ENCODE data around the gene C18orf54.

DNA sequence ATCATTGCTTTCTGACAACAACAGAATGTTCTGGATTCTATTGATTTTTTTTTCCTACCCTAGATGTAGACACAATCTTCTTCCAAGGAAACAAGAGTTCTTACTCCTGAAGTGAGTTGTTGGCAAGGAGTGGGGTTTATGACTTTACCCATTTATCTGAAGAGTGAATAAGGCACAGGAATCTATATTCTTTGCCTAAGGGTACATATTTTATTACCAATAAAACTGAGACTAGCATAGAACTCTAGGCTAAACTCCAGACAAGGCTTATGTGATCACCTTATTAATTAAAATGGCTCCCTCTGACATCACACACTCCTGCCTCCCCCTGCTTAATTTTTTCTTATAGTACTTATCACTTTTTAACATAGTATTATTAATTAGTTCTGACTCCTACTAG, 47.6 kb downstream of the C18orf54 start:
- TF ChIP-seq, protein P1, sequence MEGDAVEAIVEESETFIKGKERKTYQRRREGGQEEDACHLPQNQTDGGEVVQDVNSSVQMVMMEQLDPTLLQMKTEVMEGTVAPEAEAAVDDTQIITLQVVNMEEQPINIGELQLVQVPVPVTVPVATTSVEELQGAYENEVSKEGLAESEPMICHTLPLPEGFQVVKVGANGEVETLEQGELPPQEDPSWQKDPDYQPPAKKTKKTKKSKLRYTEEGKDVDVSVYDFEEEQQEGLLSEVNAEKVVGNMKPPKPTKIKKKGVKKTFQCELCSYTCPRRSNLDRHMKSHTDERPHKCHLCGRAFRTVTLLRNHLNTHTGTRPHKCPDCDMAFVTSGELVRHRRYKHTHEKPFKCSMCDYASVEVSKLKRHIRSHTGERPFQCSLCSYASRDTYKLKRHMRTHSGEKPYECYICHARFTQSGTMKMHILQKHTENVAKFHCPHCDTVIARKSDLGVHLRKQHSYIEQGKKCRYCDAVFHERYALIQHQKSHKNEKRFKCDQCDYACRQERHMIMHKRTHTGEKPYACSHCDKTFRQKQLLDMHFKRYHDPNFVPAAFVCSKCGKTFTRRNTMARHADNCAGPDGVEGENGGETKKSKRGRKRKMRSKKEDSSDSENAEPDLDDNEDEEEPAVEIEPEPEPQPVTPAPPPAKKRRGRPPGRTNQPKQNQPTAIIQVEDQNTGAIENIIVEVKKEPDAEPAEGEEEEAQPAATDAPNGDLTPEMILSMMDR (tag by site-specific recombination; IDR thresholded peaks at IDR 0.05) = no peak
- no peak for TF ChIP-seq ZNF548 (tag by site-specific recombination; IDR thresholded peaks at IDR 0.05)

Measured in HEK293 (cell line).